A549 (cell line): ENCODE measurements around the gene ANKEF1. TPM values are rescaled to one million over a fixed set of nuclear protein-coding genes. Genes with fewer than 3 reads are reported as not detected.

ENCODE experiments used
- ATAC-seq, 2 experiments: fragments of 200-7000 bp in 1 of 2; fragments of >200 bp in 1 of 2; cut with Nextera tagmentation in 1 of 2; cut with Tn5 transposase in 1 of 2; 3 replicates each; pipeline versions ENCODE4 v1.8.0 to v1.9.1; 2018 to 2020; ENCODE audit warnings: mild to moderate bottlenecking in 1 of 2, moderate library complexity in 1 of 2
- CTCF ChIA-PET: fragments of 300-600 bp; sonication (Branson Sonifier 250); formaldehyde crosslinking; extraction: SDS; loops from one replicate; lab custom pipeline; 2021; ENCODE audit warnings: antibody characterized with exemption, inconsistent platforms; lab: Yijun Ruan, JAX
- POLR2A ChIA-PET: fragments of 350-600 bp; formaldehyde crosslinking; extraction: SDS; loops from one replicate; lab custom pipeline; 2021; ENCODE audit warnings: antibody characterized with exemption, inconsistent platforms; lab: Yijun Ruan, JAX
- DNase-seq, 2 experiments: peaks; one replicate each; pipeline versions ENCODE4 v3.0.0 to v3.0.0-alpha.2; 2011 to 2016; ENCODE audit warnings: low read depth in 1 of 2, low spot score in 1 of 2
- FAIRE-seq: peaks from 2 replicates; lab custom pipeline; 2011; peaks lifted over from hg19 to GRCh38; lab: Jason Lieb, UNC
- H3K27ac ChIP-seq, 2 experiments: fragments of >200 bp; sonication (Bioruptor Twin); formaldehyde crosslinking; 3 replicates each; pipeline ENCODE4 v1.5.1; 2016 to 2017
- H3K4me1 ChIP-seq: fragments of >200 bp; sonication (Bioruptor Twin); formaldehyde crosslinking; 3 replicates; pipeline ENCODE4 v1.6.1; 2016
- H3K4me2 ChIP-seq: fragments of >200 bp; sonication (Bioruptor Twin); formaldehyde crosslinking; 3 replicates; pipeline ENCODE4 v1.6.1; 2016
- H3K4me3 ChIP-seq: fragments of >200 bp; sonication (Bioruptor Twin); formaldehyde crosslinking; 3 replicates; pipeline ENCODE4 v1.5.1; 2016
- H3K9me3 ChIP-seq: fragments of >200 bp; sonication (Bioruptor Twin); formaldehyde crosslinking; 3 replicates; pipeline ENCODE4 v1.6.1; 2016
- CBX2 ChIP-seq: fragments of 200-600 bp; sonication (generic); IDR thresholded peaks from 2 replicates; pipeline ENCODE4 v1.6.1; 2016; ENCODE audit warnings: low read depth, mild to moderate bottlenecking, borderline replicate concordance
- CEBPB ChIP-seq, 2 experiments: fragments of >200 bp in 1 of 2; sonication (Bioruptor Twin) in 1 of 2; formaldehyde crosslinking in 1 of 2; IDR thresholded peaks; 2 replicates each; pipeline ENCODE4 v1.6.1; 2012 to 2016
- EP300 ChIP-seq, 2 experiments: fragments of >200 bp; sonication (Bioruptor Twin); formaldehyde crosslinking; IDR thresholded peaks; 2 replicates in 1 of 2; 3 replicates in 1 of 2; pipeline ENCODE4 v1.6.1; 2016 to 2017
- ESRRA ChIP-seq: fragments of 150-350 bp; IDR thresholded peaks from 2 replicates; pipeline ENCODE4 v1.6.1; 2014; ENCODE audit warnings: mild to moderate bottlenecking, low read length, borderline replicate concordance
- FOXS1 ChIP-seq: fragments of 250-450 bp; sonication (Bioruptor Pico); IDR thresholded peaks from 2 replicates; pipeline ENCODE4 v1.5.0; 2020; ENCODE audit warnings: mild to moderate bottlenecking, moderate library complexity
- HEYL ChIP-seq: fragments of 250-450 bp; sonication (Bioruptor Pico); IDR thresholded peaks from 2 replicates; pipeline ENCODE4 v1.8.0; 2021; ENCODE audit warnings: mild to moderate bottlenecking, moderate library complexity
- HOXB5 ChIP-seq: fragments of 250-450 bp; sonication (Bioruptor Pico); IDR thresholded peaks from 2 replicates; pipeline ENCODE4 v1.5.0; 2020; ENCODE audit warnings: mild to moderate bottlenecking, moderate library complexity
- JUNB ChIP-seq: fragments of >200 bp; sonication (Bioruptor Twin); formaldehyde crosslinking; IDR thresholded peaks from 2 replicates; pipeline ENCODE4 v1.6.1; 2016
- KDM5A ChIP-seq: fragments of 200-600 bp; sonication (generic); IDR thresholded peaks from 2 replicates; pipeline ENCODE4 v1.6.1; 2016; ENCODE audit warnings: antibody characterized with exemption, mild to moderate bottlenecking
- MAZ ChIP-seq: fragments of 150-350 bp; IDR thresholded peaks from 2 replicates; pipeline ENCODE4 v1.6.1; 2014; ENCODE audit warnings: antibody characterized with exemption, low read depth, low read length, borderline replicate concordance
- RAD21 ChIP-seq, 2 experiments: fragments of >200 bp in 1 of 2; sonication (Bioruptor Twin) in 1 of 2; formaldehyde crosslinking in 1 of 2; IDR thresholded peaks in 1 of 2; conservative IDR thresholded peaks in 1 of 2; 2 replicates in 1 of 2; 3 replicates in 1 of 2; pipeline ENCODE4 v1.6.1; 2012 to 2018; ENCODE audit warnings: inconsistent platforms in 1 of 2
- WGBS: methylation state at CpG from one replicate; pipeline ENCODE4 v1.1.6; 2017; ENCODE audit errors: missing lambda C conversion rate; 5-methylcytosine and 5-hydroxymethylcytosine counted together
- polyA plus RNA-seq, 4 experiments: library from polyadenylated mRNA; depleted of rRNA in 3 of 4; stranded (reverse); fragments of >200 nt; fragmentation: RNase III in 1 of 4; extraction: RNeasy Plus Mini Kit Qiagen cat#74134 plus additional on column Dnase treatment in 1 of 4; gene quantifications; 2 replicates in 3 of 4; 3 replicates in 1 of 4; pipeline ENCODE4 v1.2.3, GENCODE V29; 2011 to 2017
- TF ChIP-seq, protein P1 (sequence below): fragments of >200 bp; sonication (Bioruptor Twin); formaldehyde crosslinking; IDR thresholded peaks from 3 replicates; pipeline ENCODE4 v1.5.1; 2016
- TF ChIP-seq, protein P2 (sequence below): fragments of >200 bp; sonication (Bioruptor Twin); formaldehyde crosslinking; IDR thresholded peaks from 3 replicates; pipeline ENCODE4 v1.6.1; 2016

Gene ANKEF1
- polyA plus RNA-seq, 2 of the 4 experiments (the other 2 are of a cell fraction), result 11.5 to 21.2 TPM

DNA sequence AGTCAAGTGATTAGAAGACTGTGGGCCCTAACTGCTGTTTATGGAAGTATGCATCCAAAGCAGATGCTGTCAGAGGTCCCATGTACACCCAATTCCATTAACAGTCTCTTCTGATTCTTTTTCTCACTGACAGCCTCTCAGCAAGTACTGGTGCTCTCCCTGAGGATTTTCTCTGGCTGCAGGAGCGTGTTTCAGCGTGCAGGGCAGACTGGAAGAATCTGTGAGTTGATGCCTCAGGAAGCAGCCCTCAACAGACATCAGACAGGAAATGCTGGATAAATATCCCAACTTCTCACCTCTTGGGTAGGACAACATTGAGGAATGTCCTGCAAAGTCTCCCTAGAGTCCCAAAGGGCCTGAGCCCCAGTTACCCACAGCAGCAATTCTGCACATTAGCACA lies 40.8 kb downstream of the ANKEF1 start:
- ATAC-seq (no peak), FAIRE-seq (peak; percentile 32), DNase-seq (no peak)
- H3K27ac ChIP-seq, result peak overlapping the region; percentile 52 to 82
- ChIA-PET POLR2A (interaction anchor here (1.1 kb wide), 1 partner anchor 355 kb away, joined by 5 read pairs; no protein-coding TSS in a partner anchor), CTCF (interaction anchor here (2.3 to 4.8 kb wide), 3 partner anchors 10 to 96 kb away, joined by 12 to 115 read pairs (median 60); no protein-coding TSS in a partner anchor)
- no peak overlapping the region for H3K4me3 ChIP-seq
- TF ChIP-seq CBX2, result no peak
- no peak for TF ChIP-seq JUNB
- no peak for TF ChIP-seq HEYL (CRISPR knock-in tag)
- TF ChIP-seq KDM5A, result no peak
- TF ChIP-seq MAZ, result no peak
- H3K9me3 ChIP-seq, result no peaks in the 10 kb centered on the region
- 90% methylated on average over 2 of the region's 2 CpGs for WGBS
- H3K4me2 ChIP-seq, result peak overlapping the region; percentile 40
- peaks cover 57% of the 10 kb centered on the region for H3K4me1 ChIP-seq

DNA sequence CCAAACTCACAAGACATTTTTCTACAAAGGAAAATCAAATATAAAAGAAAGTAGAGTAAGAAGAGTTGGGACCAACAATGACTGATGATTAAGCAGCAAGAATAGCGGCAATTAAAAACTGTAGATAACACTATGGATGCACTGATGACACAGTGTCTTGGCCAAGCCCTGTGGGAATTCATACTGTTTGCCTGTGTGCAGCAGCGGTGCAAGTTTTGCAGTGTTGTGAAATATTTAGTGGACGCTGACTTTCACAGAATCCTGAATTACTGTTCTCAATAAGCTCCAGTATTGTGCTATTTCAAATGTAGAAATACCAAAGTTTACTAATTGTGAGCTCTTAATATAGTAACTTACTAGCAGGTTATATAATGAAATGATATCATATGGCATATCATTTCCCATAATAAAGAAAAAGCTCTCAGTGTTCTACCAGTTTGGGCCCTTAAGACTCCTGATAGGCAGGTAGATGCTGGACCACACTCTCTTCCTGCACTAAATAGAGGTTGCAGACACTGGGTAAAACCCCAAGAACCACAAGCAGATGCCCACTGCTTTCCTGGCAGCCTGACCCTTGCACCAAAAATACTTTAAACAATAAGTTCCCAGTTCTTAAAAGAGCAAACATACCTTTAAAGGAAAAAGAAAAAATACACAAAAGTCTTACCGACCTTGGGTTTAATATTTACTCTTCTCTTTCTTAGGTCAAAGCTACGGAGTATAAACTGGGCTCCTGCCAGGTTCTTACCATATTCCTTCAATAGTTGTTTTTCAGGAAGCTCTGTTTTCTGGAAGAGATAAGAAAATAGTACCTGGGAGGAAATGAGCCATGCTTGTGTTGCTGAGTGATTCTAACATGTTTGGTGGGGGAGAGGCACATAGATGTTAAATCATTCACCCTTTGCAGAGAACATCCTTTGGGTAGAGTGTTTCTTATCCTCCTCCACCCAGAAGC lies 41.6 kb downstream of the ANKEF1 start:
- H3K9me3 ChIP-seq, result no peaks in the 10 kb centered on the region
- DNase-seq, result peak in 1 of 2 experiments; percentile 68
- POLR2A ChIA-PET, result interaction anchor here (0.6 to 1.4 kb wide), 5 partner anchors 16 to 356 kb away, joined by 3 to 8 read pairs (median 4); no protein-coding TSS in a partner anchor
- H3K4me1 ChIP-seq, result peaks cover 59% of the 10 kb centered on the region
- H3K4me2 ChIP-seq, result peak overlapping the region; percentile 40
- no peak overlapping the region for H3K4me3 ChIP-seq
- peak; percentile 54 to 68; a peak in 4 of 6 replicates for ATAC-seq
- no peak for FAIRE-seq
- H3K27ac ChIP-seq, result peak overlapping the region; percentile 52 to 82
- CTCF ChIA-PET, result interaction anchor here (0.6 to 4.8 kb wide), 18 partner anchors 9 to 459 kb away, joined by 3 to 115 read pairs (median 4); partner anchors contain the start of gene ANKEF1
- 49% methylated on average over 5 of the region's 5 CpGs for WGBS
- TF ChIP-seq, protein P1, sequence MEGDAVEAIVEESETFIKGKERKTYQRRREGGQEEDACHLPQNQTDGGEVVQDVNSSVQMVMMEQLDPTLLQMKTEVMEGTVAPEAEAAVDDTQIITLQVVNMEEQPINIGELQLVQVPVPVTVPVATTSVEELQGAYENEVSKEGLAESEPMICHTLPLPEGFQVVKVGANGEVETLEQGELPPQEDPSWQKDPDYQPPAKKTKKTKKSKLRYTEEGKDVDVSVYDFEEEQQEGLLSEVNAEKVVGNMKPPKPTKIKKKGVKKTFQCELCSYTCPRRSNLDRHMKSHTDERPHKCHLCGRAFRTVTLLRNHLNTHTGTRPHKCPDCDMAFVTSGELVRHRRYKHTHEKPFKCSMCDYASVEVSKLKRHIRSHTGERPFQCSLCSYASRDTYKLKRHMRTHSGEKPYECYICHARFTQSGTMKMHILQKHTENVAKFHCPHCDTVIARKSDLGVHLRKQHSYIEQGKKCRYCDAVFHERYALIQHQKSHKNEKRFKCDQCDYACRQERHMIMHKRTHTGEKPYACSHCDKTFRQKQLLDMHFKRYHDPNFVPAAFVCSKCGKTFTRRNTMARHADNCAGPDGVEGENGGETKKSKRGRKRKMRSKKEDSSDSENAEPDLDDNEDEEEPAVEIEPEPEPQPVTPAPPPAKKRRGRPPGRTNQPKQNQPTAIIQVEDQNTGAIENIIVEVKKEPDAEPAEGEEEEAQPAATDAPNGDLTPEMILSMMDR, result no peak
- TF ChIP-seq, protein P2, sequence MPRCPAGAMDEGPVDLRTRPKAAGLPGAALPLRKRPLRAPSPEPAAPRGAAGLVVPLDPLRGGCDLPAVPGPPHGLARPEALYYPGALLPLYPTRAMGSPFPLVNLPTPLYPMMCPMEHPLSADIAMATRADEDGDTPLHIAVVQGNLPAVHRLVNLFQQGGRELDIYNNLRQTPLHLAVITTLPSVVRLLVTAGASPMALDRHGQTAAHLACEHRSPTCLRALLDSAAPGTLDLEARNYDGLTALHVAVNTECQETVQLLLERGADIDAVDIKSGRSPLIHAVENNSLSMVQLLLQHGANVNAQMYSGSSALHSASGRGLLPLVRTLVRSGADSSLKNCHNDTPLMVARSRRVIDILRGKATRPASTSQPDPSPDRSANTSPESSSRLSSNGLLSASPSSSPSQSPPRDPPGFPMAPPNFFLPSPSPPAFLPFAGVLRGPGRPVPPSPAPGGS, result 0 out of 3 replicates have a peak, but pooled peaks have one; percentile 34
- TF ChIP-seq MAZ (no peak), HOXB5 (CRISPR knock-in tag) (no peak), EP300 (IDR thresholded peaks at IDR 0.05) (peak in 1 of 2 experiments; percentile 61; a peak in 2 of 5 replicates), CEBPB (IDR thresholded peaks at IDR 0.05) (0 out of 4 replicates have a peak, but pooled peaks of 1 of the 2 experiments have one; percentile 51), JUNB (0 out of 2 replicates have a peak, but pooled peaks have one; percentile 41), RAD21 (conservative IDR thresholded peaks at IDR 0.05 in 1 of 2, IDR thresholded peaks at IDR 0.05 in 1 of 2) (peak in 1 of 2 experiments; percentile 30; a peak in 2 of 5 replicates)

DNA sequence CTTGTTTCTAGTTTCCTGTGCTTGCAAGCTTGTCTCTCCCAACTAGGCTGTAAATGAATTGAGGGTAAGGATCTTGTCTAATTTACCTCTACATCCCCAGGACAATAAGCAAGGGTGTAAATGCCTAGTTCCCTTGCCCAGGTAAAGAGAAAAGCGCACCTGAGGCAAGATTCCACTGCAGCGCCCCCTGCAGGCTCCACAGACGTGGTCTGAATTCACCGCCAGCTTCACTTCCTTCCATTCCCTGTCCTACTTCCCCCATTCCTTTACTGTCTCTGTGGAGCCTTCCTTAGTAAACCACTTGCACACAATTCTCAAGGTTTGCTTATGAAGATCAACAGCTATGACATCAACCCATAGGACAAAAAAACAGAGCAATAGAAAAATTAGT lies 42.3 kb downstream of the ANKEF1 start:
- TF ChIP-seq, protein P1, result peak; percentile 61
- 0 out of 5 replicates have a peak, but pooled peaks of 1 of the 2 experiments have one; percentile 6 for TF ChIP-seq RAD21 (conservative IDR thresholded peaks at IDR 0.05 in 1 of 2, IDR thresholded peaks at IDR 0.05 in 1 of 2)
- TF ChIP-seq ESRRA, result no peak
- TF ChIP-seq FOXS1 (CRISPR knock-in tag), result no peak
- POLR2A ChIA-PET, result interaction anchor here (1.0 to 1.4 kb wide), 3 partner anchors 15 to 22 kb away, joined by 3 to 4 read pairs (median 4); no protein-coding TSS in a partner anchor
- no peak for DNase-seq
- Histone ChIP-seq H3K27ac (peak overlapping the region; percentile 52 to 82), H3K4me2 (peak overlapping the region; percentile 40), H3K4me1 (peaks cover 59% of the 10 kb centered on the region), H3K9me3 (no peaks in the 10 kb centered on the region), H3K4me3 (no peak overlapping the region)
- peak; percentile 72 for FAIRE-seq
- ATAC-seq, result no peak
- 49% methylated on average over 4 of the region's 4 CpGs for WGBS
- CTCF ChIA-PET, result interaction anchor here (0.6 to 4.8 kb wide), 19 partner anchors 9 to 480 kb away, joined by 3 to 115 read pairs (median 4); partner anchors contain the start of gene ANKEF1
